NB4 (cell line): ENCODE results near the gene GPC5.
"Not testable (repeated sequence)": the region's sequence is repeated elsewhere in the genome, so short reads cannot be mapped to it uniquely, and the experiment has no call there.

Experiments
- DNase-seq: peaks from one replicate; pipeline ENCODE4 v3.0.0; 2010; ENCODE audit warnings: low read depth
- H3K4me3 ChIP-seq: one replicate; pipeline ENCODE4 v1.5.1; 2011; ENCODE audit warnings: mild to moderate bottlenecking, low read depth, low read length, moderate library complexity
- MAX ChIP-seq: IDR thresholded peaks from 2 replicates; pipeline ENCODE4 v1.6.1; 2011; ENCODE audit warnings: low read depth, low read length
- MYC ChIP-seq: IDR thresholded peaks from 2 replicates; pipeline ENCODE4 v1.6.1; 2011; ENCODE audit warnings: low read depth, low read length
- POLR2A ChIP-seq: IDR thresholded peaks from 2 replicates; pipeline ENCODE4 v1.6.1; 2011; ENCODE audit warnings: mild to moderate bottlenecking; ENCODE audit not compliant: insufficient read length; ENCODE audit errors: extremely low read depth
- TF ChIP-seq, protein P1 (sequence below): IDR thresholded peaks from one replicate; pipeline ENCODE4 v1.5.1; 2012; ENCODE audit warnings: low read depth, low read length

Gene GPC5

GRCh38 chr13:91406619-91407018 is 8.2 kb downstream of the GPC5 start:
- DNase-seq, result peak; percentile 64
- TF ChIP-seq, protein P1, sequence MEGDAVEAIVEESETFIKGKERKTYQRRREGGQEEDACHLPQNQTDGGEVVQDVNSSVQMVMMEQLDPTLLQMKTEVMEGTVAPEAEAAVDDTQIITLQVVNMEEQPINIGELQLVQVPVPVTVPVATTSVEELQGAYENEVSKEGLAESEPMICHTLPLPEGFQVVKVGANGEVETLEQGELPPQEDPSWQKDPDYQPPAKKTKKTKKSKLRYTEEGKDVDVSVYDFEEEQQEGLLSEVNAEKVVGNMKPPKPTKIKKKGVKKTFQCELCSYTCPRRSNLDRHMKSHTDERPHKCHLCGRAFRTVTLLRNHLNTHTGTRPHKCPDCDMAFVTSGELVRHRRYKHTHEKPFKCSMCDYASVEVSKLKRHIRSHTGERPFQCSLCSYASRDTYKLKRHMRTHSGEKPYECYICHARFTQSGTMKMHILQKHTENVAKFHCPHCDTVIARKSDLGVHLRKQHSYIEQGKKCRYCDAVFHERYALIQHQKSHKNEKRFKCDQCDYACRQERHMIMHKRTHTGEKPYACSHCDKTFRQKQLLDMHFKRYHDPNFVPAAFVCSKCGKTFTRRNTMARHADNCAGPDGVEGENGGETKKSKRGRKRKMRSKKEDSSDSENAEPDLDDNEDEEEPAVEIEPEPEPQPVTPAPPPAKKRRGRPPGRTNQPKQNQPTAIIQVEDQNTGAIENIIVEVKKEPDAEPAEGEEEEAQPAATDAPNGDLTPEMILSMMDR, result peak; percentile 59
- no peak for TF ChIP-seq POLR2A
- TF ChIP-seq MAX, result no peak
- no peak for TF ChIP-seq MYC
- H3K4me3 ChIP-seq, result no peak overlapping the region

DNA sequence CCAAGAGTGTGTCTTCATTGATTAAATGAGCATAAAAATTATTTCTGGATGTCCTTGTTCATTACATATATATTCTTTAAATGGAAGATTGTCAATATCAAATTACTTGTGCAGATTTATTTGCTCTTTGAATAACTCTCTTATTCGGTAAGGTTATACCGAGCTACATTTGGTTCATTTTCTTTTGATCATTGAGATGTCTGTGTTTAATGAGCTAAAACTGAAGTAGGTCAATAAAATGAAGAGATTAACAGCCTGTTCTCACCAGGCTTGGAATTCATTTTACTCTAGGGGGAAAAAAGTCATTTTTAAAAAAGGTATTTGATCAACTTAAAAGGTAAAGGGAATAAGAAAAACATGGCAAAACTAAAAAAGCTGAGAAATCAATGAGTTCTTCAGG is 10.6 kb downstream of the GPC5 start:
- H3K4me3 ChIP-seq, result no peak overlapping the region
- TF ChIP-seq MAX (no peak), MYC (no peak), POLR2A (no peak)
- TF ChIP-seq, protein P1, result no peak
- no peak for DNase-seq

DNA sequence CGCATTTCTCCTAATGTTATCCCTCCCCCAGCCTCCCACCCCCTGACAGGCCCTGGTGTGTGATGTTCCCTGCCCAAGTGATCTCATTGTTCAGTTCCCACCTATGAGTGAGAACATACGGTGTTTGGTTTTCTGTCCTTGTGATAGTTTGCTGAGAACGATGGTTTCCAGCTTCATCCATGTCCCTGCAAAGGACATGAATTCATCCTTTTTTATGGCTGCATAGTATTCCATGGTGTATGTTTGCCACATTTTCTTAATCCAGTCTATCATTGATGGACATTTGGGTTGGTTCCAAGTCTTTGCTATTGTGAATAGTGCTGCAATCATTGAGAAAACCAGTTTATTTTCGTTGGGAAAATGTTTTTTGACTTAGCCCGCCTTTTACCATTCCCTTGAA is 18.2 kb downstream of the GPC5 start:
- not testable (repeated sequence) for H3K4me3 ChIP-seq, DNase-seq

GRCh38 chr13:91417660-91418325 is 19.4 kb downstream of the GPC5 start:
- H3K4me3 ChIP-seq, result no peak overlapping the region
- TF ChIP-seq POLR2A (no peak), MYC (no peak), MAX (no peak)
- TF ChIP-seq, protein P1, result no peak

DNA sequence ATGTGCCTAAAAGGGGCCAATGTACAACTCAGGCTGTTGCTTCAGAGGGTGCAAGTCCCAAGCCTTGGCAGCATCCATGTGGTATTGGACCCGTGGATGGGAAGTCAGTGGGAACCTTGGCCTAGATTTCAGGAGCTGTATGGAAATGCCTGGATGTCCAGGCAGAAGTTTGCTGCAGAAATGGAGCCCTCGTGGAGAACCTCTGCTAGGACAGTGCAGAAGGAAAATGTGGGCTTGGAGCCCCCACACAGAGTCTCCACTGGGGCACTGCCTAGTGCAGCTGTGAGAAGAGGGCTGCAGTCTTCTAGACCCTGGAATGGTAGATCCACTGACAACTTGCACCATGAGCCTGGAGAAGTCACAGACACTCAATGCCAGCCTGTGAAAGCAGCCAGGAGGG is 28.5 kb downstream of the GPC5 start:
- H3K4me3 ChIP-seq, result no peak overlapping the region
- TF ChIP-seq MAX, result no peak
- TF ChIP-seq MYC, result no peak
- TF ChIP-seq, protein P1, result no peak
- TF ChIP-seq POLR2A, result no peak
- no peak for DNase-seq

More at GRCh38 chr13:91417660-91418325, 19.4 kb downstream of the GPC5 start:
- DNase-seq, result no peak

DNA sequence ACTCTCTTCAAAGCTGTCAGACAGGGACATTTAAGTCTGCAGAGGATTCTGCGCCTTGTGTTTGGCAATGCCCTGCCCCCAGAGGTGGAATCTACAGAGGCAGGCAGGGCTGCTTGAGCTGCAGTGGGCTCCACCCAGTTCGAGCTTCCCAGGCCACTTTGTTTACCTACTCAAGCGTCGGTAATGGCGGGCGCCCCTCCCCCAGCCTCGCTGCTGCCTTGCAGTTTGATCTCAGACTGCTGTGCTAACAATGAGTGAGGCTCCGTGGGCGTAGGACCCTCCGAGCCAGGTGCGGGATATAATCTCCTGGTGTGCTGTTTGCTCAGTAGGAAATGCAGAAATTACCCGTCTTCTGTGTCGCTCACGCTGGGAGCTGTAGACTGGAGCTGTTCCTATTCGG is 40.3 kb downstream of the GPC5 start:
- DNase-seq, H3K4me3 ChIP-seq: not testable (repeated sequence)

GRCh38 chr13:91450913-91451312 is 52.5 kb downstream of the GPC5 start:
- no peak overlapping the region for H3K4me3 ChIP-seq
- no peak for DNase-seq
- TF ChIP-seq MAX, result no peak
- TF ChIP-seq, protein P1, result no peak
- no peak for TF ChIP-seq POLR2A
- TF ChIP-seq MYC, result no peak
